Right lobe of liver (tissue), 6 donors: ENCODE measurements around the gene ZNF331. TPM values are rescaled to one million over a fixed set of nuclear protein-coding genes. Genes with fewer than 3 reads are reported as not detected.

Experiments
- ATAC-seq, 4 donors: fragments of 200-7000 bp; cut with Tn5 transposase; one replicate each; pipeline ENCODE4 v1.9.1; 2020; ENCODE audit warnings: mild to moderate bottlenecking in 4 of 4, moderate library complexity in 4 of 4
- DNase-seq, 3 donors: peaks; one replicate each; pipeline ENCODE4 v3.0.0-alpha.2; 2020
- H3K27ac ChIP-seq, 3 donors: fragments of 200-600 bp; one replicate each; pipeline ENCODE4 v1.8.0; 2022
- H3K27me3 ChIP-seq, 2 donors: fragments of 200-600 bp; one replicate each; pipeline ENCODE4 v1.8.0; 2022
- H3K36me3 ChIP-seq, 4 donors: fragments of 200-600 bp; sonication (generic) in 1 of 4; one replicate each; pipeline versions ENCODE4 v1.5.1 to v1.8.0; 2017 to 2022; ENCODE audit warnings: control low read depth in 1 of 4
- H3K4me1 ChIP-seq, 4 donors: fragments of 200-600 bp; sonication (generic) in 1 of 4; one replicate each; pipeline versions ENCODE4 v1.5.1 to v1.8.0; 2017 to 2022; ENCODE audit warnings: control low read depth in 1 of 4
- H3K4me3 ChIP-seq, 3 donors: fragments of 200-600 bp; one replicate each; pipeline ENCODE4 v1.8.0; 2022
- H3K9me3 ChIP-seq, 4 donors: fragments of 200-600 bp; sonication (generic) in 1 of 4; one replicate each; pipeline versions ENCODE4 v1.5.1 to v1.8.0; 2017 to 2022; ENCODE audit warnings: control low read depth in 1 of 4
- CTCF ChIP-seq, 4 donors: fragments of 200-600 bp in 3 of 4; fragments of 450-650 bp in 1 of 4; IDR thresholded peaks; one replicate each; pipeline versions ENCODE4 v1.5.1 to v1.8.0; 2016 to 2022; ENCODE audit warnings: antibody characterized with exemption in 4 of 4, mild to moderate bottlenecking in 2 of 4
- POLR2A ChIP-seq: fragments of 450-650 bp; IDR thresholded peaks from one replicate; pipeline ENCODE4 v1.6.1; 2017; ENCODE audit warnings: antibody characterized with exemption, mild to moderate bottlenecking
- WGBS: methylation state at CpG from one replicate; pipeline ENCODE4 v1.1.6; 2018; ENCODE audit warnings: low coverage, low lambda C conversion rate; ENCODE audit not compliant: insufficient coverage; ENCODE audit errors: missing lambda C conversion rate; 5-methylcytosine and 5-hydroxymethylcytosine counted together
- intact Hi-C, 2 donors: fragments of 100-400 bp; cut with DNase I; formaldehyde crosslinking; loops; one replicate each; pipeline versions ENCODE4 v1.11.2 to v1.14.1; 2022
- total RNA-seq, 6 experiments: library from RNA; depleted of rRNA in 2 of 6; stranded (reverse); fragments of >200 nt in 2 of 6; fragmentation: NEBNext Ultra II Directional in 3 of 6; extraction: Animal tissue kit (Norgen Biotek cat#: 25700) in 3 of 6; gene quantifications; one replicate each; pipeline versions ENCODE4 v1.1.0 to v1.2.4, GENCODE V29; 2016 to 2023
- donor health status: DM: no; HTN: yes; CAD: no.
- donor health status: DM: no; HTN: no; CAD: no.
- donor health status: DM: no; HTN: no; CAD: no.
- donor health status: DM: no; HTN: yes; CAD: no.
- donor health status: DM: no; HTN: yes; CAD: no.

ZNF331 gene
- total RNA-seq, 6 experiments from 2014 or later: 2.0 to 5.8 (median 3.5) TPM

- Histone ChIP-seq H3K4me3 (no peak overlapping the region), H3K27ac (no peak overlapping the region), H3K27me3 (no peaks in the 10 kb centered on the region), H3K9me3 (peaks cover 0 to 10% (median 0%) of the 10 kb centered on the region in 4 donors), H3K4me1 (no peaks in the 10 kb centered on the region), H3K36me3 (no peaks in the 10 kb centered on the region)
- TF ChIP-seq CTCF (IDR thresholded peaks at IDR 0.05): no peak
- TF ChIP-seq POLR2A: no peak
- intact Hi-C loops: no loop called here
- DNase-seq (no peak), ATAC-seq (no peak)
- 50% methylated on average over 4 of the region's 4 CpGs for WGBS
Observed at GRCh38 chr19:53518121-53518520, 19.8 kb upstream of the ZNF331 start.

GRCh38 chr19:53518716-53519115 is 19.2 kb upstream of the ZNF331 start:
- Histone ChIP-seq H3K27ac (no peak overlapping the region), H3K27me3 (no peaks in the 10 kb centered on the region), H3K36me3 (no peaks in the 10 kb centered on the region), H3K4me1 (no peaks in the 10 kb centered on the region), H3K9me3 (peaks cover 0 to 10% (median 0%) of the 10 kb centered on the region in 4 donors), H3K4me3 (no peak overlapping the region)
- intact Hi-C loops: no loop called here
- ATAC-seq (no peak), DNase-seq (no peak)
- TF ChIP-seq POLR2A (no peak), CTCF (IDR thresholded peaks at IDR 0.05) (no peak)
- 40% methylated on average over 1 of the region's 1 CpG for WGBS

- Histone ChIP-seq H3K27me3 (no peaks in the 10 kb centered on the region), H3K4me1 (no peaks in the 10 kb centered on the region), H3K36me3 (no peaks in the 10 kb centered on the region), H3K4me3 (no peak overlapping the region), H3K27ac (peak overlapping the region; percentile 40 to 78 (median 65)), H3K9me3 (peaks cover 0 to 10% (median 0%) of the 10 kb centered on the region in 4 donors)
- ATAC-seq (peak in 2 of 4 donors; percentile 23 to 51), DNase-seq (peak in 2 of 3 donors; percentile 48 to 52)
- intact Hi-C loops: no loop called here
- WGBS: 61% methylated on average over 4 of the region's 7 CpGs
- TF ChIP-seq POLR2A (no peak), CTCF (IDR thresholded peaks at IDR 0.05) (no peak)
Observed at GRCh38 chr19:53519446-53519845, 18.5 kb upstream of the ZNF331 start.

GRCh38 chr19:53520163-53520546 is 17.8 kb upstream of the ZNF331 start:
- H3K4me3 ChIP-seq: peak overlapping the region; percentile 37 to 55 (median 42)

More at GRCh38 chr19:53520163-53520546, 17.8 kb upstream of the ZNF331 start:
- Histone ChIP-seq H3K9me3 (peaks cover 0 to 10% (median 0%) of the 10 kb centered on the region in 4 donors), H3K27me3 (no peaks in the 10 kb centered on the region), H3K4me1 (no peaks in the 10 kb centered on the region), H3K36me3 (no peaks in the 10 kb centered on the region), H3K27ac (peak overlapping the region; percentile 34 to 78 (median 65))
- ATAC-seq (no peak), DNase-seq (no peak)
- 56% methylated on average over 9 of the region's 13 CpGs for WGBS
- TF ChIP-seq POLR2A (no peak), CTCF (IDR thresholded peaks at IDR 0.05) (no peak)
- intact Hi-C loops: no loop called here
